Transverse colon (tissue), 4 donors: Measurements from ENCODE around the gene AEBP2.

Experiments
- CTCF ChIP-seq, 5 experiments: fragments of 200-600 bp in 3 of 5; fragments of 450-650 bp in 2 of 5; sonication (generic) in 3 of 5; IDR thresholded peaks; 1 replicate in 2 of 5; 2 replicates in 3 of 5; pipeline ENCODE4 v1.5.1; 2016 to 2017; ENCODE audit warnings: antibody characterized with exemption in 5 of 5, inconsistent platforms in 3 of 5, mild to moderate bottlenecking in 2 of 5, moderate library complexity in 1 of 5
- POLR2AphosphoS5 ChIP-seq, 3 donors: sonication (generic); formaldehyde crosslinking; IDR thresholded peaks; one replicate each; pipeline ENCODE4 v1.6.1; 2016; ENCODE audit warnings: antibody characterized with exemption in 3 of 3

DNA sequence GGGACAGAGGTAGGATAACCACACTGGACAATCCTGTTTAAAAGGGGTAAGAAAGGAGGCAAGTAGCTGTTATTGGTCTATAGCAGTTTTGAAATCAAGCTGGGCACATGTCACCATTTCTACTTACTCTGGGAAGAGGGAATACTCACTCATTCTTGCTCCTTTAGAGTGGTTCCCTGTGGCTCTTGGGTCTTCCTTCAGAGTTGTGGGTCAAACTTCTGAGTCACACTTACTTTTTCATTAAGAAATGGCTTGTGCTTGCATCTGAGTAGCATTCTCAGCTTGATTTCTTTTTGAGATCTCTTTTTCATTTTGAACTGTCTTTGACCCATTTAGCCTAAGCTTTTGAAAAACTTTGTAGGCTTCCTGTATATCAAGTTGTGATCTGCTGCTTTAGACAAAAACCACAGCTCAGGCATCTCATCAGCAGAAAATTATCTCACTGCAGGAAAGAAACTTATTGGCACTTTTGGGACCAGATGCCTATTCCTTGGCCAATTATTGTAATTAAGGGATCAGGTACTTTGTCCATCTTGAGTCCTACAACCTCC is 122.2 kb downstream of the AEBP2 start:
- TF ChIP-seq CTCF (IDR thresholded peaks at IDR 0.05) (no peak), POLR2AphosphoS5 (IDR thresholded peaks at IDR 0.05) (no peak)
